HepG2 (cell line): ENCODE measurements around the gene COMMD1. TPM values are rescaled to one million over a fixed set of nuclear protein-coding genes. Genes with fewer than 3 reads are reported as not detected.
A peak's percentile ranks its signal among the peaks of the same experiment; 100 is the strongest.

ENCODE experiments used
- ATAC-seq: fragments of 200-7000 bp; cut with Tn5 transposase; 3 replicates; pipeline ENCODE4 v1.9.1; 2020; ENCODE audit warnings: mild to moderate bottlenecking, moderate library complexity
- BruUV-seq: library from RNA; stranded (reverse); fragments of 400-500 nt; replicated peaks from 2 replicates; lab custom pipeline; 2021; lab: Mats Ljungman, UMichigan
- CTCF ChIA-PET: fragments of 300-600 bp; formaldehyde crosslinking; extraction: SDS; loops from one replicate; lab custom pipeline; 2021; ENCODE audit warnings: low total read pairs, inconsistent platforms, low intra/inter-chr PET ratio; lab: Yijun Ruan, JAX
- POLR2A ChIA-PET: fragments of 350-600 bp; sonication (Branson Sonifier 250); formaldehyde crosslinking; loops from one replicate; lab custom pipeline; 2020; ENCODE audit warnings: antibody characterized with exemption, inconsistent platforms; lab: Yijun Ruan, JAX
- DNase-seq: peaks from one replicate; pipeline ENCODE4 v3.0.0-alpha.2; 2015; ENCODE audit warnings: low spot score
- FAIRE-seq: peaks from 3 replicates; lab custom pipeline; 2011; peaks lifted over from hg19 to GRCh38; lab: Jason Lieb, UNC
- H2AFZ ChIP-seq: one replicate; pipeline ENCODE4 v1.6.1; 2011; ENCODE audit warnings: low read length, inconsistent platforms
- H3K27ac ChIP-seq: fragments of 300-600 bp; 3 replicates; pipeline ENCODE4 v1.8.0; 2011; ENCODE audit warnings: mixed run types, mild to moderate bottlenecking, mixed read lengths, low read length, inconsistent platforms; ENCODE audit not compliant: insufficient read depth; ENCODE audit errors: extremely low read length
- H3K27me3 ChIP-seq, 2 experiments: fragments of 200-600 bp in 1 of 2; 2 replicates in 1 of 2; 3 replicates in 1 of 2; pipeline versions ENCODE4 v1.6.0 to v1.8.0; 2011; ENCODE audit warnings: low read length in 2 of 2, mild to moderate bottlenecking in 2 of 2, moderate library complexity in 2 of 2, inconsistent platforms in 1 of 2; ENCODE audit not compliant: insufficient read depth in 2 of 2, control insufficient read depth in 1 of 2
- H3K36me3 ChIP-seq, 2 experiments: fragments of 200-600 bp in 1 of 2; replicated peaks in 1 of 2; 2 replicates in 1 of 2; 3 replicates in 1 of 2; pipeline versions ENCODE4 v1.5.1 to v1.8.0; 2011; ENCODE audit warnings: low read length in 2 of 2, inconsistent platforms in 1 of 2; ENCODE audit not compliant: insufficient read depth in 2 of 2, control insufficient read depth in 1 of 2
- H3K4me1 ChIP-seq: 2 replicates; pipeline ENCODE4 v1.5.1; 2012; ENCODE audit warnings: low read length, inconsistent platforms; ENCODE audit not compliant: insufficient read depth
- H3K4me2 ChIP-seq: 2 replicates; pipeline ENCODE4 v1.6.0; 2011; ENCODE audit warnings: low read depth, low read length, inconsistent platforms
- H3K4me3 ChIP-seq, 3 experiments: fragments of 200-600 bp in 1 of 3; sonication (generic), shearing (Covaris generic) in 1 of 3; replicated peaks in 1 of 3; 2 replicates each; pipeline ENCODE4 v1.5.1; 2011 to 2016; ENCODE audit warnings: low read length in 3 of 3, inconsistent platforms in 2 of 3, low read depth in 2 of 3, mild to moderate bottlenecking in 2 of 3, control low read depth in 1 of 3, mixed read lengths in 1 of 3; ENCODE audit not compliant: insufficient read depth in 1 of 3
- H3K79me2 ChIP-seq: one replicate; pipeline ENCODE4 v1.6.1; 2011; ENCODE audit warnings: low read length, inconsistent platforms; ENCODE audit not compliant: insufficient read depth
- H3K9ac ChIP-seq: 2 replicates; pipeline ENCODE4 v1.6.0; 2011; ENCODE audit warnings: mild to moderate bottlenecking, low read depth, low read length, inconsistent platforms; ENCODE audit not compliant: insufficient read depth
- H3K9me3 ChIP-seq: 2 replicates; pipeline ENCODE4 v1.5.1; 2012; ENCODE audit warnings: mild to moderate bottlenecking, low read length
- H4K20me1 ChIP-seq: 2 replicates; pipeline ENCODE4 v1.6.0; 2011; ENCODE audit warnings: inconsistent platforms, mild to moderate bottlenecking, low read length, moderate library complexity; ENCODE audit not compliant: insufficient read depth
- GATAD2A ChIP-seq: IDR thresholded peaks from 2 replicates; pipeline ENCODE4 v1.6.1; 2016
- NCOR1 ChIP-seq: fragments of 200-600 bp; sonication (generic); IDR thresholded peaks from 2 replicates; pipeline ENCODE4 v1.7.0; 2017; ENCODE audit warnings: antibody characterized with exemption, low read length, borderline replicate concordance
- REL ChIP-seq: sonication (generic); formaldehyde crosslinking; conservative IDR thresholded peaks from 2 replicates; pipeline ENCODE4 v1.8.0; 2022; ENCODE audit warnings: mild to moderate bottlenecking, missing genetic modification reagents, moderate library complexity
- RNF2 ChIP-seq: fragments of 450-650 bp; conservative IDR thresholded peaks from 2 replicates; pipeline ENCODE4 v1.6.1; 2016; ENCODE audit warnings: low read depth
- TBX2 ChIP-seq: sonication (generic); formaldehyde crosslinking; IDR thresholded peaks from 2 replicates; pipeline ENCODE4 v1.5.0; 2020; ENCODE audit warnings: missing genetic modification reagents, mild to moderate bottlenecking, borderline replicate concordance
- TEAD3 ChIP-seq: optimal IDR thresholded peaks from 2 replicates; pipeline ENCODE3; 2016; ENCODE audit warnings: borderline replicate concordance
- TSC22D2 ChIP-seq: sonication (generic); formaldehyde crosslinking; IDR thresholded peaks from 2 replicates; pipeline ENCODE4 v1.5.1; 2020; ENCODE audit warnings: missing genetic modification reagents, mild to moderate bottlenecking, borderline replicate concordance
- YEATS4 ChIP-seq: sonication (generic); formaldehyde crosslinking; IDR thresholded peaks from 2 replicates; pipeline ENCODE4 v1.4.0; 2020; ENCODE audit warnings: missing genetic modification reagents, borderline replicate concordance
- ZMAT3 ChIP-seq: sonication (generic); formaldehyde crosslinking; conservative IDR thresholded peaks from 2 replicates; pipeline ENCODE4 v1.7.0; 2021; ENCODE audit warnings: missing genetic modification reagents
- ZNF33A ChIP-seq: sonication (generic); formaldehyde crosslinking; IDR thresholded peaks from 2 replicates; pipeline ENCODE4 v1.5.1; 2020; ENCODE audit warnings: missing genetic modification reagents, mild to moderate bottlenecking, moderate library complexity, borderline replicate concordance
- WGBS: methylation state at CpG from one replicate; pipeline ENCODE4 v1.1.6; 2017; ENCODE audit warnings: low lambda C conversion rate; 5-methylcytosine and 5-hydroxymethylcytosine counted together
- in situ Hi-C: cut with HindIII; loops from 2 replicates; pipeline ENCODE4 v1.10.0; 2017; ENCODE audit warnings: low pct_unique_long_range_greater_than_20kb; ENCODE audit not compliant: extremely low pct_ligation_motif_present
- intact Hi-C: fragments of 100-400 bp; cut with micrococcal nuclease; formaldehyde crosslinking; loops from one replicate; pipeline ENCODE4 v1.10.0; 2022; ENCODE audit not compliant: unreplicated experiment
- polyA plus RNA-seq, 8 experiments: library from polyadenylated mRNA; depleted of rRNA in 3 of 8; stranded (reverse) in 7 of 8; unstranded in 1 of 8; fragments of >200 nt; fragmentation: Illumina TruSeq in 4 of 8; extraction: Trizol in 4 of 8; gene quantifications; 2 replicates each; pipeline versions ENCODE4 v1.2.1 to v1.2.3, GENCODE V29; 2011 to 2016; ENCODE audit warnings: low read depth in 4 of 8, missing spikeins in 1 of 8, mixed read lengths in 1 of 8; ENCODE audit not compliant: insufficient read depth in 1 of 8
- total RNA-seq, 5 experiments: library from RNA; depleted of rRNA; stranded (reverse); fragments of >200 nt; fragmentation: Illumina TruSeq; extraction: Trizol; gene quantifications; 2 replicates each; pipeline ENCODE4 v1.2.3, GENCODE V29; 2016; ENCODE audit warnings: low read depth in 1 of 5
- TF ChIP-seq, protein P1 (sequence below): sonication (generic); formaldehyde crosslinking; IDR thresholded peaks from 2 replicates; pipeline ENCODE4 v1.9.0; 2021; ENCODE audit warnings: missing genetic modification reagents, borderline replicate concordance
- TF ChIP-seq, protein P2 (sequence below): sonication (generic); IDR thresholded peaks from 2 replicates; pipeline ENCODE4 v1.6.1; 2016; ENCODE audit warnings: low read depth, borderline replicate concordance

Gene COMMD1
- total and polyA plus RNA-seq, 2 of the 13 experiments (the other 11 are each of a cell fraction or from before 2014, with no cell fraction given), result 25.7 to 105 TPM

DNA sequence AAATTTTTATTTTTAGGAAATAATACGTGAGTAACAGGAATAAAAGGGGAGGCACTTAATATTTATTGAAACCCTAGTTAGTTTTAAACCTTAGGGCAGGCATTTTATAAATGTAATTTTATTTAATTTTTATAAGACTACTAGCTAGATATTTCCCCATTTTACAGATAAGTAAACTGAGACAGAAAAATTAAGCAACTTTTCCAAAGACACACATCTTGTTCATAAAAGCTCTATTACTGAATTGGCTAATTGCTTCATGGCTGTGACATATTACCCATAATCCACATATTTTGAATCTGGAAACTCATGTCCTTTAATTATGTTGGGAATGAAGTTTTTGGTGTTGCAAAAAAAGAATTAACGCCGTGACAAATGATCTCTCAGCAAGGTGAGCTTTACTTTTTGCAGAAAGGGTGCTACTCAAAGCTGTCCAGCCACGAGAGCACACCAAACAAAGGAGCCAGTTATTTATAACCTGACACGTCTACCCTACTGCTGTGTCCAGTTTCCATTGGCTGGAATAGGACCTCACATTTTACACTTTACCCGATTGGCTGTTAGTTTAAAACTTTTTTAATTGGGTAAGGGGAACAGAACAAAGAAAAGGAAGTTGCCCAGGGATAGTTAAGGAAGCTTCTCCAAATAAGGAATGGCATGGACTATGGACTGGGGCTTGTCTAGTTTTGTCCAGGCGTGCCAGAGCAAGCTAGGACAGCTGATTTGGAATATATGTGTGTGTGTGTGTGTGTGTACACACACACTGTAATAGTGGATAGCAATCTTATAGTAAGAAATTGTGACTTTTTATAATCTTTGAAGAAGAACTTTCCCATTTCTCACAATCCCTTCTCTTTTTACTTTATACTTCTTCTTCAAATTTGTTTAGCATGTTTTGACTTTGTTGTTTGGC lies 54.2 kb downstream of the COMMD1 start (continued):
- TF ChIP-seq, protein P1, sequence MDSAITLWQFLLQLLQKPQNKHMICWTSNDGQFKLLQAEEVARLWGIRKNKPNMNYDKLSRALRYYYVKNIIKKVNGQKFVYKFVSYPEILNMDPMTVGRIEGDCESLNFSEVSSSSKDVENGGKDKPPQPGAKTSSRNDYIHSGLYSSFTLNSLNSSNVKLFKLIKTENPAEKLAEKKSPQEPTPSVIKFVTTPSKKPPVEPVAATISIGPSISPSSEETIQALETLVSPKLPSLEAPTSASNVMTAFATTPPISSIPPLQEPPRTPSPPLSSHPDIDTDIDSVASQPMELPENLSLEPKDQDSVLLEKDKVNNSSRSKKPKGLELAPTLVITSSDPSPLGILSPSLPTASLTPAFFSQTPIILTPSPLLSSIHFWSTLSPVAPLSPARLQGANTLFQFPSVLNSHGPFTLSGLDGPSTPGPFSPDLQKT (CRISPR knock-in tag), result no peak
- peak; percentile 30; the same call in 1 of the 2 replicates for TF ChIP-seq TSC22D2
- peak; percentile 28 for TF ChIP-seq TEAD3 (CRISPR knock-in tag)
- TF ChIP-seq GATAD2A (CRISPR knock-in tag), result peak; percentile 46
- TF ChIP-seq TBX2 (CRISPR knock-in tag), result 0 out of 2 replicates have a peak, but pooled peaks have one; percentile 25
- TF ChIP-seq REL (CRISPR knock-in tag), result no peak
- TF ChIP-seq YEATS4 (CRISPR knock-in tag), result 0 out of 2 replicates have a peak, but pooled peaks have one; percentile 29
- TF ChIP-seq NCOR1, result peak; percentile 46; the same call in 1 of the 2 replicates

DNA sequence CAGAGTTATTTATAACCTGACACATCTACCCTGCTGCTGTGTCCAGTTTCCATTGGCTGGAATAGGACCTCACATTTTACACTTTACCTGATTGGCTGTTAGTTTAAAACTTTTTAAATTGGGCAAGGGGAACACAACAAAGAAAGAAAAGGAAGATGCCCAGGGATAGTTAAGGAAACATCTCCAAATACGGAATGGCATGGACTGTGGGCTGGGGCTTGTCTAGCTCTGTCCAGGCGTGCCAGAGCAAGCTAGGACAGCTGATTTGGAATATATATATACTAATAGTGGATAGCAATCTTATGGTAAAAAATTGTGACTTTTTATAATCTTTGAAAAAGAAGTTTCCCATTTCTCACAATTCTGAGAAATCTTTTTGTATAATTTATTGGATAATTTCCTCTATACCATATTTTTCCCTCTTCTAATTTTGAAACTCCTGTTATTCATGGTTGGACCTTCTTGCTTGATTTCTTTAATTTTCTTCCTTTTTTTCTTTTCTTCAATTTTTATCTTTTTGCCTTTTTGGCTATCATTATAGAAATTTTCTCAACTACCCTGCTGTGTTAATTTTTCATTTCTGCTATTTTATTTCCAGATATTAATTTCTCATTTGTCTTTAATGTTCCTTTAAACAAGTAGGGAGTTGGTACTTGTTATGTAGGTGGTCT lies 55.9 kb downstream of the COMMD1 start:
- POLR2A ChIA-PET, result interaction anchor here (1.3 kb wide), 1 partner anchor 235 kb away, joined by 3 read pairs; the partner anchor contains the start of gene B3GNT2
- CTCF ChIA-PET, result no interaction called here
- no peak overlapping the region for H2AFZ ChIP-seq
- no peak overlapping the region for H3K4me2 ChIP-seq
- TF ChIP-seq ZNF33A (CRISPR knock-in tag) (no peak), ZMAT3 (CRISPR knock-in tag) (no peak), RNF2 (no peak)
- TF ChIP-seq, protein P2, sequence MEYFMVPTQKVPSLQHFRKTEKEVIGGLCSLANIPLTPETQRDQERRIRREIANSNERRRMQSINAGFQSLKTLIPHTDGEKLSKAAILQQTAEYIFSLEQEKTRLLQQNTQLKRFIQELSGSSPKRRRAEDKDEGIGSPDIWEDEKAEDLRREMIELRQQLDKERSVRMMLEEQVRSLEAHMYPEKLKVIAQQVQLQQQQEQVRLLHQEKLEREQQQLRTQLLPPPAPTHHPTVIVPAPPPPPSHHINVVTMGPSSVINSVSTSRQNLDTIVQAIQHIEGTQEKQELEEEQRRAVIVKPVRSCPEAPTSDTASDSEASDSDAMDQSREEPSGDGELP, result no peak
- no TSS peak for BruUV-seq
- no peak for FAIRE-seq
- H3K4me1 ChIP-seq, result peaks cover 26% of the 10 kb centered on the region
- H3K79me2 ChIP-seq, result no peaks in the 10 kb centered on the region
- intact Hi-C loops (no loop called here), in situ Hi-C loops (no loop called here)
- no peak overlapping the region for H3K27ac ChIP-seq
- H3K9me3 ChIP-seq, result peaks cover 6% of the 10 kb centered on the region; the same call in 1 of the 2 replicates
- no peaks in the 10 kb centered on the region for H3K36me3 ChIP-seq
- DNase-seq, result no peak
- H3K4me3 ChIP-seq, result no peak overlapping the region
- H3K27me3 ChIP-seq, result no peaks in the 10 kb centered on the region
- H4K20me1 ChIP-seq, result no peaks in the 10 kb centered on the region
- H3K9ac ChIP-seq, result no peak overlapping the region
- ATAC-seq, result no peak
- 95% methylated on average over 2 of the region's 2 CpGs for WGBS
